HCEC 1CT (cell line): ENCODE results near the gene CAB39L.
"Not testable (repeated sequence)": the region's sequence is repeated elsewhere in the genome, so short reads cannot be mapped to it uniquely, and the experiment has no call there.

Experiments
- DNase-seq: peaks from one replicate; pipeline ENCODE4 v3.0.0-alpha.2; 2017

The CAB39L gene

DNA sequence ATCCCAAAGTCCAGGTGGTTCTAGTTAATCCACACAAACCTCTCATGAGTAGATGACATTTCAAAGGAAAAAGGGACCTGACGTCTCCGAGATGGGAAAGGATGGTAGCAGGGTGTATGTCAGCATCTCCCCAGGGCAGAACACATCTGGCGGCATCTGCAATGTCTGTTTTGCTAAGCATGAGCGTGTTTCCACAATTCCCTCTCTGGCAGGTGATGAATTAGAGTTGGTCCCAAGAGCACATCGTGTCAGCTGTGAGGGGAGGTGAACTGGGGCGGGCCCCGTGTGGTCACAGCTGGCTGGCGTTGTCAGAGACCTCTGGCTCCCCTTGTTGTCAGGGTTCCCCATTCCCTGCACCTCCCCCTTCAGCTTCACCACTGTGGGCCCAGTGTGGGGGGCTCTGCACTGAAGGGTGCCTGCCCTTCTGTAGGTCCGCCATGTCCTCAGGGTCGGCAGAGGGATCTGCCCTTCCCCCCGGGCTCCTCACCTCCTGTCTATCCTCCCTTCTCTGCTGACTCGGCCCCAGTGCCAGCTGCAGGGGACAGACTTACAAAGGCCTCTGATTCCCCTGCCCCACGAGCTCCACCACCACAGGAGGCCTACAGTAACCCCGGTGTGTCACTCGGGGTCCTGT, 138.0 kb downstream of the CAB39L start:
- no peak for DNase-seq

- no peak for DNase-seq
These were observed 138.8 kb downstream of the CAB39L start for GRCh38 chr13:49304763-49305700.

- no peak for DNase-seq
These were observed 139.5 kb downstream of the CAB39L start for GRCh38 chr13:49304356-49304755.

GRCh38 chr13:49303533-49304252, 140.2 kb downstream of the CAB39L start:
- no peak for DNase-seq

- no peak for DNase-seq
These were observed 141.0 kb downstream of the CAB39L start for GRCh38 chr13:49302817-49303216.

- no peak for DNase-seq
These were observed 141.6 kb downstream of the CAB39L start for GRCh38 chr13:49302222-49302621.

DNA sequence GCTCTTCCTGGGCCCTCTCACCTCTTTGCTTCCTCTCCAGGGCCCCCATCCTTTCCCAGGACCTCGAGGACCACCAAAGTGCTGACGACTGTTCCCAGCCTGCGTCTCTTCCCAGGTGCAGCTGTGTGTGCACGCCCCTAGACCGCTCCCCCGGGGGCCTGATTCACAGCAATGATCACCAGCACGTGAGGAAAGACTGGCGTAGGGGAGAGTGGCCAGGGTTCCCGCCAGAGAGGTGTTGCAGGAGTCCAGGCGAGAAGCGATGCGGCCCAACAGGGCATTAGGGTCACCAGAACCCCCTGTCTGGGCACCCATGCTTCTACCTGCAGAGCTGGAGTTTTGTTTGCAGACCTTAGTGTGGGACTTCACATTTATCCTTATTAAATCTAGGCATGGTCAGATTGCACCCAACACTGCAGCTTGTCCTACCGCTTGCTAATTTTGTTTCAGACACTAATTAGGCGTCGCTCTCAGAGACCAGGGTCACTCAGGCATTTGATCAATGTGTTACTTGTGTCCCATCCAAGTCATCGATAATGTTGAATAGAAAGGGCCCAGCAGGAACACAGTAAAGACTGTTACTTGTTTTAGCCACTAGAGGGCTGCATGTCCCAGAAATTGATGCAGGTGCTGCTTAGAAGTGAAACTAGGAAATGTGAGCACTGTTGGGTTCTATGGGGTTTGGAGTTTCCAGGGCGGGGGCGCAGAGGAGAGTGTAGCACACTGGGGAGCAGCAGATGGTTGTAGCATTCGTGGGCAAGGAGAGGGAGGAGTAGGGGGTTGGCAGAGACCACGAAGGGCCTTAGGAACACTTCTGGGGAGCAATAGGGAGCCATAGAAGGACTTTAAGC, 142.9 kb downstream of the CAB39L start:
- peak; percentile 74 for DNase-seq

- no peak for DNase-seq
These were observed 143.6 kb downstream of the CAB39L start for GRCh38 chr13:49300276-49300675.

- DNase-seq: no peak
These were observed 144.8 kb downstream of the CAB39L start for GRCh38 chr13:49298903-49299605.

- no peak for DNase-seq
These were observed 145.4 kb downstream of the CAB39L start for GRCh38 chr13:49298416-49298815.

DNA sequence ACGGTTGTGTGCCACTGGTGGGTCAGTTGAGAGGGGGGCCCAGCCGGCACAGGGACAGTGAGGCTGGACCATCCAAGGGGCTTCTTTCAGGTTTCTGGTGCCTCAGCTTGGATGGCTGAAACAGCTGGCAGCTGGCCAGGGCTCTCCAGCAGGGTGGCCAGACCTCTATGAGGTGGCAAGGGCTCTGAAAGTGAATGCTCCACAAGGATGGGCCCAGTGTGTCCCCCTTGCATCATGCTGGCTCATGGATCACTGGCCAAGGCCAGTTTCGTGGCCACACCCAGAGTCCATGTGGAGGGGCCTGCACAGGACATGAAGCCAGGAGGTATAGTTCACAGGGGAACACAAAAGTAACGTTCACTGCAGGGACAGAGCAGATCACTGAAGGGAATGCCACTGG, 146.5 kb downstream of the CAB39L start:
- no peak for DNase-seq

DNA sequence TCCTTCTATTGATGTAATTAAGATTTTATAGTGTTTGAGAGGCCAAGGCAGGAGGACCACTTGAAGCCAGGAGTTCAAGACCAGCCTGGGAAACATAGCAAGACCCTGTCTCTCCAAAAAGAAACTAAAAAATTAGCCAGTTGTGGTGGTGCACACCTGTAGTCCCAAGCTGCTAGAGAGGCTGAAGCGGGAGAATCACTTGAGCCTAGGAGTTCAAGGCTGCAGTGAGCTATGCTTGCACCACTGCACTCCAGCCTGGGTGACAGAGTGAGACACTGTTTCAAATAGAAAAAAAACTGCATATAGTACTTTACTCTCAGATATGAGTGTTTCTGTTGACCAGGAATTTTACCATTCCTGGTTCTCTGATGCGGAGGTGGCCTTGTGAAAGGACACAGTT, 147.2 kb downstream of the CAB39L start:
- DNase-seq: no peak

DNA sequence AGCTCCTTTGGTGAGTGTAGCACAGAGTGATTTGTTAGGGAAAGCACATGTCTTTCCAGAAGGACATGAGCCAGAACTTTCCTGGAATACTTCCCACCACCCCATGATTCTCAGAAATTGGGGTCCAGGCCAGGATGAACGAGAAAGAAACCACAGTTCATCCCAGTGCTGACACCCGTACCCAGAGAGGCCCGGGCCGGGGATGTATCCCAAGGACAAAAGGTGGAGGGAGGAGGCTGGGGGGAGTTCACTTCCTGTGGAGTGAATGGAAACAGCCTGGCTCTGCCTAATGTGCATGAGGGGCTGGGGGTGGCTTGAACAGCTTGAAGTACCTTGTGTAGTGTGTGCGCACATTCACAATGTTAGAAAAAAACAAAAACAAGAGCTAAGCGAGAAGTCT, 148.6 kb downstream of the CAB39L start:
- DNase-seq: no peak

DNA sequence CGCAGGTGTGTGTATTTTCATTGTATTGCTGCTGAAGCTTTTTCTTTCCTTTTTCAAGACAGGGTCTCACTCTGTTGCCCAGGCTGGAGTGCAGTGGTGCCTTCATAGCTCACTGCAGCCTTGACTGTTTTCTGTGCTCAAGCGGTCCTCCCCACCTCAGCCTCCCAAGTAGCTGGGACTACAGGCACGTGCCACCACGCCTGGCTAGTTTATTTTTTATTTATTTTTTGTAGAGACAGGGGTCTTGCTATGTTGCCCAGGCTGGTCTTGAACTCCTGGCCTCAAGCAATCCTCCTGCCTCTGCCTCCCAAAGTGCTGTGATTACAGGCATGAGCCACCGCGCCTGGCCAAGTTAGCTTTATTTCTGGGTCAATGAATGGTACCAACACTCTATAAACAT, 149.1 kb downstream of the CAB39L start:
- DNase-seq: not testable (repeated sequence)

GRCh38 chr13:49292742-49293486, 150.9 kb downstream of the CAB39L start:
- no peak for DNase-seq

GRCh38 chr13:49288458-49288857, 155.4 kb downstream of the CAB39L start:
- DNase-seq: no peak

DNA sequence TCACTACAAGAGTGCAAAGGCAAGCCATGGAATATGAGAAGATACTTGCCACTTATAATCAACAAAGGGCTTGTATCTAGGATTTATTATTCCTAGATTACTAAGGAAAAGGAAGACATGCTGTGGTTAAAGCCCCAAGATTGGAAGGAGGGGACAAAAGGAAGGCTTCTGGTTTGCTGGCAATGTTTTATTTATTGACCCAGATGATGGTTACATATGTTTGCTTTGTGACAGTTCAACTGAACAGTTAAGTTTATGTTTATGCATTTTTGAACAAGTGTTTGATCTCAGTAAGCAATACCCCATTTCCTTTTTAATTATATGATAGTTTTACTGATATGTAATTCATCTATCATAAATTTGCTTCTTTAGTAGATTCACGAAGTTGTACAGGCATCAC, 155.9 kb downstream of the CAB39L start:
- no peak for DNase-seq

DNA sequence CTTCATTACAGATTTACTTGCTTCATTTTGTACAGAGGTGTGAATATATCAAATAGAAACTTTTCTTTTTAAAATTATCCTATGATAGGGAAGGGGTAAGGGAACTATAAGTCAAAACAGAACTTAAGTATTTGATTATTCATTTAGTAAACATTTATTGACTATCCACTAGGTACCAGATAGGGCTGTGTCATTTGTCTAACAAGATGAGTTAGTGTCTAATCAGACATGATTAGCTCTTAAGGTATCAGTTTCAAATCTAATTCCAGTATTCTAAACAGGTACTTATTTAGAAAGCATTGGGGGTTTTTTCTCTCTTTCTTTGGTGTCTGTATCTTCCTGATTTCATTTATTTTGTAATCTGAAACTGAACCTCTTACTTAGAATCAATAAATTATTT, 164.0 kb downstream of the CAB39L start:
- DNase-seq: no peak

DNA sequence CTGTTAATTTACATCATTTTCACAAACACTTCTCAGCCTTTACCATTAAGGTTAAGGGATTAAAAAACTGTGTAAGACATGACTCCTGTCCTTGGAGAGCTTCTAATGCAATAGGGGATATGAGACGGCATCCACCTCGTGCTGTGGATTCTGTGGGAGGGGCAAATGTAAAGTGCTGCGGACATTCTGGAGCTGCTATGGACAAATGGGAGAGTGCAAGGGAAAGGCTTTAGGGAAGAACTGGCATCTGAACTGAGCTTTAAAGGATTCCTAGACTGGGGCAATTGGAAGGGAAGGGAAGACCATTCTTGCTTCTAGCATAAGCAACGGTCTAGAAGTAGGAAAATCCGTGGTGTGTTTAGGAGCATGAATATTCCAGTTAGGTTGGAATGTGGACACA, 164.8 kb downstream of the CAB39L start:
- no peak for DNase-seq

DNA sequence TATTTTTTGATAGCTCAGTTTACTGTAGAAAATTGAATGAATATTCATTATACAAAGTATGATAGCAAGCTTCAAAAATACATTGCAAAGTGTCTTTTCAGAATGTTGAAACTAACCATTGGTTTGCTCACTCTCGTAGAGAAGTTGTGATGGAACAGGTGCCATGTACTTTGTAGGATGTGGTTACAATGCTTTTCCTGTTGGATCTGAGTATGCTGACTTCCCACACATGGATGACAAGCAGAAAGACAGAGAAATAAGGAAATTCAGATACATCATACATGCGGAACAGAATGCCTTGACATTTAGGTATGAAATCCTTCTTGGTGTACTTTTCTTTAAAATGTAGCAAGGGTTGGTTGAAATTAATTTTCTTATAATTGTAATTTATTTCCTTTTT, 165.7 kb downstream of the CAB39L start:
- no peak for DNase-seq

GRCh38 chr13:49272296-49272695, 171.6 kb downstream of the CAB39L start:
- no peak for DNase-seq
